Body of pancreas (tissue), 4 donors: Measurements from ENCODE around the gene CAMK2D. TPM values are rescaled to one million over a fixed set of nuclear protein-coding genes. Genes with fewer than 3 reads are reported as not detected.

Source experiments
- ATAC-seq: fragments of 150-250 bp; one replicate; pipeline ENCODE4 v1.9.1; 2016
- DNase-seq, 4 donors: peaks; one replicate each; pipeline ENCODE4 v3.0.0-alpha.2; 2019
- H3K27ac ChIP-seq, 4 donors: fragments of 200-600 bp; sonication (generic); 1 replicate in 3 of 4; 2 replicates in 1 of 4; pipeline versions ENCODE4 v1.5.1 to v1.6.1; 2016 to 2019; ENCODE audit warnings: mild to moderate bottlenecking in 1 of 4, mixed read lengths in 1 of 4, moderate library complexity in 1 of 4
- H3K27me3 ChIP-seq, 2 donors: fragments of 200-600 bp; sonication (generic); one replicate each; pipeline ENCODE4 v1.6.0; 2016; ENCODE audit warnings: mild to moderate bottlenecking in 1 of 2
- H3K36me3 ChIP-seq, 2 donors: fragments of 200-600 bp; sonication (generic); replicated peaks in 1 of 2; 2 replicates each; pipeline ENCODE4 v1.5.1; 2016; ENCODE audit warnings: low read depth in 2 of 2; ENCODE audit not compliant: insufficient read depth in 1 of 2
- H3K4me1 ChIP-seq: fragments of 200-600 bp; sonication (generic); one replicate; pipeline ENCODE4 v1.6.0; 2016
- H3K4me3 ChIP-seq, 2 donors: fragments of 200-600 bp; sonication (generic); 1 replicate in 1 of 2; 2 replicates in 1 of 2; pipeline ENCODE4 v1.5.1; 2016 to 2019
- H3K9me3 ChIP-seq, 3 donors: fragments of 200-600 bp; sonication (generic); 1 replicate in 2 of 3; 2 replicates in 1 of 3; pipeline ENCODE4 v1.5.1; 2016
- CTCF ChIP-seq, 7 experiments: fragments of 450-650 bp in 4 of 7; fragments of 200-600 bp in 3 of 7; sonication (generic) in 3 of 7; IDR thresholded peaks; one replicate each; pipeline ENCODE4 v1.5.1; 2016 to 2019; ENCODE audit warnings: antibody characterized with exemption in 7 of 7
- POLR2A ChIP-seq, 3 donors: fragments of 450-650 bp; IDR thresholded peaks; one replicate each; pipeline ENCODE4 v1.6.1; 2016; ENCODE audit warnings: antibody characterized with exemption in 3 of 3, mild to moderate bottlenecking in 2 of 3
- WGBS, 2 donors: methylation state at CpG; one replicate each; pipeline ENCODE4 v1.1.5; 2017; 5-methylcytosine and 5-hydroxymethylcytosine counted together
- intact Hi-C: fragments of 100-400 bp; cut with DNase I; formaldehyde crosslinking; loops from one replicate; pipeline ENCODE4 v1.15.1; 2023
- total RNA-seq, 2 donors: library from RNA; depleted of rRNA; stranded (reverse); fragments of >200 nt; gene quantifications; one replicate each; pipeline ENCODE4 v1.1.0, GENCODE V29; 2016

The CAMK2D gene
- total RNA-seq, 2 donors from 2014 or later: 25.7 to 29.3 TPM

- peaks cover 61% of the 10 kb centered on the region for H3K4me1 ChIP-seq
- no peak for ATAC-seq
- no peaks in the 10 kb centered on the region for H3K27me3 ChIP-seq
- no peaks in the 10 kb centered on the region for H3K9me3 ChIP-seq
- DNase-seq: no peak
- intact Hi-C loops: no loop called here
- peak overlapping the region in 2 of 4 donors; percentile 19 to 52 for H3K27ac ChIP-seq
- 0% methylated on average over 1 of the region's 1 CpG for WGBS, 2 donors
- TF ChIP-seq CTCF (IDR thresholded peaks at IDR 0.05): no peak
- no peak for TF ChIP-seq POLR2A (IDR thresholded peaks at IDR 0.05)
- H3K4me3 ChIP-seq: no peak overlapping the region
- H3K36me3 ChIP-seq: no peaks in the 10 kb centered on the region
These were observed 124.2 kb downstream of the CAMK2D start for GRCh38 chr4:113637363-113637762.

GRCh38 chr4:113636877-113637276, 124.7 kb downstream of the CAMK2D start:
- Histone ChIP-seq H3K27me3 (no peaks in the 10 kb centered on the region), H3K36me3 (no peaks in the 10 kb centered on the region), H3K4me3 (no peak overlapping the region), H3K9me3 (no peaks in the 10 kb centered on the region), H3K27ac (peak overlapping the region; percentile 19 to 58 (median 37)), H3K4me1 (peaks cover 61% of the 10 kb centered on the region)
- intact Hi-C loops: no loop called here
- no peak for TF ChIP-seq POLR2A (IDR thresholded peaks at IDR 0.05)
- no peak for TF ChIP-seq CTCF (IDR thresholded peaks at IDR 0.05)
- no peak for ATAC-seq
- DNase-seq: no peak

GRCh38 chr4:113636438-113636818, 125.1 kb downstream of the CAMK2D start:
- Histone ChIP-seq H3K9me3 (no peaks in the 10 kb centered on the region), H3K4me3 (no peak overlapping the region), H3K27me3 (no peaks in the 10 kb centered on the region), H3K27ac (peak overlapping the region; percentile 19 to 58 (median 37)), H3K36me3 (no peaks in the 10 kb centered on the region), H3K4me1 (peaks cover 57% of the 10 kb centered on the region)
- DNase-seq (no peak), ATAC-seq (no peak)
- TF ChIP-seq POLR2A (IDR thresholded peaks at IDR 0.05) (no peak), CTCF (IDR thresholded peaks at IDR 0.05) (no peak)
- intact Hi-C loops: no loop called here
- WGBS, 2 donors: 87 to 89% methylated on average over 3 of the region's 3 CpGs

GRCh38 chr4:113635739-113636437, 125.7 kb downstream of the CAMK2D start:
- Histone ChIP-seq H3K9me3 (no peaks in the 10 kb centered on the region), H3K4me1 (peaks cover 52% of the 10 kb centered on the region)

More at GRCh38 chr4:113635739-113636437, 125.7 kb downstream of the CAMK2D start:
- Histone ChIP-seq H3K27ac (peak overlapping the region in 3 of 4 donors; percentile 19 to 58 (median 52)), H3K27me3 (no peaks in the 10 kb centered on the region), H3K36me3 (no peaks in the 10 kb centered on the region), H3K4me3 (no peak overlapping the region)
- intact Hi-C loops: no loop called here
- ATAC-seq (peak; percentile 54), DNase-seq (no peak)
- WGBS, 2 donors: 82 to 86% methylated on average over 3 of the region's 3 CpGs
- no peak for TF ChIP-seq CTCF (IDR thresholded peaks at IDR 0.05)
- no peak for TF ChIP-seq POLR2A (IDR thresholded peaks at IDR 0.05)
